ENCODE data around the gene ARHGAP45. TPM values are rescaled to one million over a fixed set of nuclear protein-coding genes. Genes with fewer than 3 reads are reported as not detected.
A peak's percentile ranks its signal among the peaks of the same experiment; 100 is the strongest.

The ARHGAP45 gene
- total and polyA plus RNA-seq, 2 of the 8 experiments (the other 6 are each of a cell fraction or from before 2014, with no cell fraction given) = 31.4 to 41.8 TPM

DNA sequence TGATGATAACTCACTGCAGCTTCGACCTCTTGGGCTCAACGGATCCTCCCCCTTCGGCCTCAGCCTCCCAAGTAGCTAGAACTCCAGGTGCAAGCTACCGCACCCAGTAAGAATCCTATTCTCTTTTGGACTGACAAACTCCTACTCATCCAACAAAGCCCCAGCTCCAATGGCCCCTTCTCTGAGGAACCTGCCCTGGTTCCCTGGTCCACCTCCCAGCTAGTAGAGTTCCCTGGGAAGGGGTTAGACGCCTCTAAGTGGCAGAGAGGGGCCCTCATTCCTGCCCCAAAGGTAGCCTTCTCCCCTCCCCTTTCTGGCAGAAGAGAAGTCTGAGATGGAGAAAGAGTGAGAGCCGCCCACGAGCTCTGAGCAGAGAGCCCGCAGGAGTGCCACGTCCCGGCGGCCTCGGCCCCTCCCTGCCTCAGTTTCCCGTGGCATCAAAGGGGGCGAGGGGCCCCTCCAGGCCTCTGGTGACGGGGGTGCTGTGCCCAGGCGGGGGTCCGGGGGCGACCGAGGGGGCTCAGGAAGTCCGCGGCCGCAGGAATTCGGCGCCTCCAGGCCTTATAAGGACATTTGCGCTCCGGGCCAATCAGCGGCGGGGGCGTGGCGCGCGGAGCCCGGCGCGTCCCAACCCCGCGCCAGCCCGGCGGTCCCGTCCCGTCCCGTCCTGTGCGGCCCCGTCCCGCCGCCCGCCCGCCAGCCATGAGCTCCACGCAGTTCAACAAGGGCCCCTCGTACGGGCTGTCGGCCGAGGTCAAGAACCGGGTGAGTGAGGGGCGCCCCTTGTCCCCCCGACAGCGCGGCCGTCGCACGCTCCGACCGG lies 40.8 kb upstream of the ARHGAP45 start, which contains the start of gene CNN2 (continued):
- no peak for TF ChIP-seq JUND (IDR thresholded peaks at IDR 0.05; ENCODE audit: low read length)
- no peak for TF ChIP-seq CEBPB (IDR thresholded peaks at IDR 0.05; ENCODE audit: low read depth, low read length)
- TF ChIP-seq MAFK (IDR thresholded peaks at IDR 0.05; ENCODE audit: low read depth, low read length) = no peak
- TF ChIP-seq NANOG (IDR thresholded peaks at IDR 0.05; ENCODE audit: insufficient read depth, low read depth, low read length, poor library complexity, severe bottlenecking) = no peak
- TF ChIP-seq SP2 (IDR thresholded peaks at IDR 0.05; ENCODE audit: low read length) = no peak
- TF ChIP-seq EP300 (IDR thresholded peaks at IDR 0.05; ENCODE audit: borderline replicate concordance in 1 of 2, low read depth in 2 of 2, low read length in 2 of 2) = peak in 1 of 2 experiments; percentile 83; a peak in 1 of 3 replicates
- peak; percentile 47 for TF ChIP-seq KDM4A (IDR thresholded peaks at IDR 0.05; ENCODE audit: low read depth, low read length, severe bottlenecking)
- TF ChIP-seq CHD2 (IDR thresholded peaks at IDR 0.05; ENCODE audit: low read length) = no peak; the same call in 1 of the 2 replicates
- peak; percentile 99 for TF ChIP-seq SRF (IDR thresholded peaks at IDR 0.05; ENCODE audit: low read depth, low read length)
- TF ChIP-seq TCF12 (IDR thresholded peaks at IDR 0.05; ENCODE audit: low read depth, low read length) = 0 out of 2 replicates have a peak, but pooled peaks have one; percentile 59
